GM10248 (cell line): Measurements from ENCODE around the gene BTG3.

Experiments used
- CTCF ChIA-PET: fragments of 300-600 bp; sonication (Branson Sonifier 250); formaldehyde crosslinking; extraction: SDS; loops from one replicate; lab custom pipeline; 2021; ENCODE audit warnings: antibody characterized with exemption; lab: Yijun Ruan, JAX
- POLR2A ChIA-PET: fragments of 350-650 bp; sonication (Branson Sonifier 250); formaldehyde crosslinking; extraction: SDS; loops from one replicate; lab custom pipeline; 2020; ENCODE audit warnings: antibody characterized with exemption; lab: Yijun Ruan, JAX
- DNase-seq: peaks from one replicate; pipeline ENCODE4 v3.0.0; 2012; ENCODE audit errors: extremely low spot score
- CTCF ChIP-seq: IDR thresholded peaks from 2 replicates; pipeline ENCODE4 v1.5.1; 2012; ENCODE audit warnings: mild to moderate bottlenecking, low read depth; ENCODE audit errors: extremely low read depth, missing control alignments, control extremely low read depth

Gene BTG3

GRCh38 chr21:17548262-17548661 lies 64.4 kb downstream of the BTG3 start:
- DNase-seq: no peak
- ChIA-PET POLR2A (no interaction called here), CTCF (interaction anchor here (1.2 to 1.3 kb wide), 2 partner anchors 37 to 376 kb away, joined by 4 to 8 read pairs; no protein-coding TSS in a partner anchor)
- no peak for TF ChIP-seq CTCF

DNA sequence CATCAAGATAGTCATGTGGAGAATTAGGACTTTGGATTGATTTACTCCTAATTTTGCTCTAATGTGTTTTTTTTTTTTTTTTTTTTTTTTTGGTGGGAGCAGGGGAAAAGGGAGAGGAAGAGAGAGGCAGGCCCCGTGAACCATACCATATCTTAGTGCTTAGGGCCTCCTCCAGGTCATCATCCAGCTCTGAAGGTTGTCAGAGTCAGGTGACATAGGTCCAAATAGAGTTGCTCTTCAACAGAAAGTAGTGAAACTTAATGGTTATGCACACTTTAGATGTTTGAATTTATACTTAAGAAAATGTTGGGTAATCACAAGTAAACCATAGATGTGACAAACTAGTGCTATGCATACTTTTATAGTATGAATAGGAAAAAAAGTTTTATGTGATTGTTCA lies 67.7 kb downstream of the BTG3 start:
- ChIA-PET CTCF (no interaction called here), POLR2A (no interaction called here)

More for the DNA sequence above, 67.7 kb downstream of the BTG3 start:
- DNase-seq: no peak
- TF ChIP-seq CTCF: no peak
